Pons (tissue), 1 donor: ENCODE results near the gene ERICH6B.

Experiments
- DNase-seq: peaks from one replicate; pipeline ENCODE4 v3.0.0-alpha.2; 2016; ENCODE audit warnings: low spot score

ERICH6B gene

DNA sequence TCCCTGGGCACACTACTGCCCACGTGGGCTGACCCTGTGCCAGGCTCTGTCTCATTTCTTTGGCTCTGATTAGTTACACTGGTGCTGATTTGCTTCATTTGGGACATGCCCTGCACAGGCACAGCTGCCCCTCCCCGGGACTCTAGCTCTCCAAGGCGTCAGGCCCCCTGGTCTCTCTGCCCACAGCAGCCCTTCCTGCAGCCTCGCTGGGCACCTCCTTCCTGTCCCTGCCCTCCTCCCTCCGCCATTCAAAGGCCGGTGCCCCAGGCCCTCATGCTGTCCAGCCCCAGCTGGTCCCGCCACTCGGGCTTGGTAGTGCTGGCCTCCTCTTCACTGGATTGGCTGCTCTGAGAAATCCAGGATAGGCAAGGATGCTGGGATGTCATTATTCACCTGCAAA, 73.1 kb downstream of the ERICH6B start:
- DNase-seq, result no peak

DNA sequence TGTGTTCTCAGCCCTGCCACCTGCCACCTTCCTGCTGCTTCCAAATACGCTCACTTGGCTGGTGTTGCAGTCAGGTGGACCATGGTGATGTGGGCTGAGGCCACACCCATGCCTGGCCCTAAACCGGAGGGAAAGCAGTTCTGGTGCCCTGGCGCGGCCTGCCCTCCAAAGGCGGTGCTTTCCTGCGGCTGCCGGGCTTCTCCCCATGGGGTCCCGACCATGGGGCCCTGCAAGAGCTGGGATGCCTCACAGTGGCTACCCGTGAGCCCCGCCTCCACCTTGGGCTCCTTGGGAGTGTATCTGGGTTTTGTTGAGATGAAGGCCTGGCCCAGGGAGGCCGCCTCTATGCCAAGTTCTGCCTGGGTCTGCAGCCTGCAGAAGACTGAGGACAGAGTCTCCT, 73.7 kb downstream of the ERICH6B start:
- DNase-seq, result no peak

DNA sequence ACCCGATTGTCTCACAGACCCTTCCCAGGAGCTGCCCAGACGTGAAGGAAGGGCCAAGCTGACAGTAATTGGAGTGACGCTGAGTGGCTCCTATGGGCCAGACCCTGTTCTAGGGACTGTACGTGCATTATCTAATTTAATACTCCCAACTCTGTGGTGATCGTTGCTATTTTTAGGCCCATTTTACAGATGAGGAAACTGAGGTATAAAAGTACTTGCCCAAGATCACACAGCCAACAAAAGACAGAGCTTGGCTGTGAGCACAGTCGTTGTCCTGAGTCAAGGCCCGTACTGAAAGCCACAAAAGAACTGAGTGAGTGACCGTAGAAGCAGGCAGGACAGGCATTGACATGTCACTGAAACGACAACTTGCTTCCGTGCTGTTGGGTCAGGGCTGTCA, 74.7 kb downstream of the ERICH6B start:
- no peak for DNase-seq

DNA sequence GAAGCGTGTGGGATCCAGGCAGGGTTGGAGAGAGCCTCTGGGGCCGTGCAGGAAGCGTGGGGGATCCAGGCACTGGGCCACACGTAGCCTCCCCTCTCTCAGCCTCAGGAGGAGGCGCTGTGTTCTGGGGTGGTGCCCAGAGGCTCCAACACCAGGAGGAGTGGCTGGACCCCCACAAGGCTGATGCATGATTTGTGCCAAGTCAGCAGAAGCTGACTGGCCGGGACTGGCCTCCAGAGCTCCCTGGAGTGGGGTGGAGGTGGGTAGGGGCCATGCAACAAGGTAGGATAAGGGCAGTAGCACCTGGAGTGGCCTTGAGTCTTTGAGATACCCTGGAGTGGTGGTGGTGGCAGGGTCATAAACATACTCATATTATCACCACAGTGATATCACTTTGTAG, 75.3 kb downstream of the ERICH6B start:
- DNase-seq, result no peak

DNA sequence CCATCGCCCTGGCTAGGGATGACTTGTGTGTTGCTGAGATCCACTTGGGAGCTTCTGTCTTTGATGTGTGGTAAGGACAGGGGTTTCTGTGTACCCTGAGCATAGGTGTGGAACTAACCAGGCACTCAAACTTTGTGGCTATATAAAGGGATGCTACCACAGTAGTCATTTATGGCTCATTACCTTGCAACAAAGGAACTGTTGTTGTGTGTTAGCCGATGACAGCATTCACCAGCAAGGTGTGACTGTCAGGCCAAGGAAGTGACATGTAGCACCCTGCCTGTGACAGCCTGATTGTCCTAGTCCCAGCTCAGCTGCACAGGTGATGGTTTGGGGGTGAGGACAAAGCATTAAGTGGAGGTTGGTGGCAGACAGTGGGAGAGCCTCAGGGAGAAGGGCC, 77.2 kb downstream of the ERICH6B start:
- no peak for DNase-seq

DNA sequence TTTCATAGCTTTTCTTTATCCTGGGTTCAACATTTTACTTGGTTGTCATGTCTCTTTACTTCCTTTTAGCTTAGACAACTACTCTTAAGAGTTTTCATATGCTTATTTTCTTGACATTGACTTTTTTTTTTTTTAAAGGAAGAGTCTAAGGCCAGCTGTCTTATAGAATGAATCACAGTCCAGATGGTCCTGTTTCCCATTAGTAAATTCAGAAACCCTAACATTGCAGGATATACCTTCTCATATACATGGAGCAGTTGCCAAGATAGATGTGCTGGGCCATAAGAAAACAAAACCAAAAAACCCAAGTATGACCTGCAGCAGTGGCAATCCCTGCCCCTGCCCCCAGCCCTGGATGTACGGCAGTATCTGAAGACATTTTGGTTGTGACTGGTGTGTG, 78.0 kb downstream of the ERICH6B start:
- no peak for DNase-seq

DNA sequence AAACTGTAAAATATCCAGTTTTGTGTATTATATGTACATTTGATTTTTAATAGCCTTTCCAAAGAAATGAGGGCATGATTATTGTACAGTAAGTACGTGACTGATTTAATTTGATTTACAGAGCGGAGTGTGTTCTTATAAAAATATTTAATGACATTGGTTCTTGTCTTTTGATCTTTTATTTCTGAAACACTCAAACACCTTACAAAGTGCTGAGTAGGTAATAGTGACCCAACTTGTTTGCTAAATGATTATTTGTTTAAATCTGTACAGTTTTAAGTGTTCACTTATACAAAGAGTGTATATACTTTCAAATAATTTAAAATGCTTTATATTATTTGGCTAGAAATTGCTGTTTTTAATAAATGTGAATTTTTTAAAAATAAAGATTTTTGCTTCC, 79.3 kb downstream of the ERICH6B start:
- DNase-seq, result no peak

DNA sequence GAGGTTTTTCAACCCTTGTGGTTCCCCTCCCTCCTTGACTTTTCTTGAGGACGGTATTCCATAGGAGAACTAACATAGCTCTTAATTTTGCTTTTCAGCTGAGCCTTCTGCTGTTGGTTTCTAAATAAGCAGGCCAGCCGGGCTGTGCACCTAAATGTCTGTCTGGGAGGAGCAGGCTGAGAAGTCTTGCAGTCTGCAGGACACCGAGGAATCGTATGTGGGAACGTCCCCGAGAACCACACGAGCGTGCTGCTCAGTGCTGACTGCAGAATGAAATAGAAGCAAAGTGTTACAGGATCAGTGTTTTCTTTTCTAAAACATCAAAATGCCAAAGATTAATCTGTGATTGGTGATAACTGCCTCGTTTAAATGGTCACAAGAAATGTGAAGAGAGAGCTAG, 80.9 kb downstream of the ERICH6B start:
- DNase-seq, result no peak

DNA sequence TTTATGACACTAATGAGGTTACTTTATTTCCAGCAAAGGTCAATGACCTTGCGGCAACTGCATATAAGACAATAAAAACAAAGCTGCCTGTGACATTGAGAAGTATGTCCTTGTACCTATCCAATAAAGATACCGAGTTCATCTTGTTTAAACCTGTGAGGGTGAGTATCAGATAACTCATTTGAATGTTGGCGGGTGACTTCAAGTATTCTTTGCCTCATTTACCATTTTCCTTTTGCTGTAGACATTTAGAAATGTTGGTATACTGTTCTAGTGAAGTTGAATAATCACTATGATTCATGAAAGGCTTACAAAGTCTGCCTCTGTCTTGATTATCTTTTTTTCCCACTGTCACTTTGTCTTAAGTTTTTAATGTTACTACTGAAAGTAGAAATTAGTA, 85.8 kb downstream of the ERICH6B start:
- no peak for DNase-seq

DNA sequence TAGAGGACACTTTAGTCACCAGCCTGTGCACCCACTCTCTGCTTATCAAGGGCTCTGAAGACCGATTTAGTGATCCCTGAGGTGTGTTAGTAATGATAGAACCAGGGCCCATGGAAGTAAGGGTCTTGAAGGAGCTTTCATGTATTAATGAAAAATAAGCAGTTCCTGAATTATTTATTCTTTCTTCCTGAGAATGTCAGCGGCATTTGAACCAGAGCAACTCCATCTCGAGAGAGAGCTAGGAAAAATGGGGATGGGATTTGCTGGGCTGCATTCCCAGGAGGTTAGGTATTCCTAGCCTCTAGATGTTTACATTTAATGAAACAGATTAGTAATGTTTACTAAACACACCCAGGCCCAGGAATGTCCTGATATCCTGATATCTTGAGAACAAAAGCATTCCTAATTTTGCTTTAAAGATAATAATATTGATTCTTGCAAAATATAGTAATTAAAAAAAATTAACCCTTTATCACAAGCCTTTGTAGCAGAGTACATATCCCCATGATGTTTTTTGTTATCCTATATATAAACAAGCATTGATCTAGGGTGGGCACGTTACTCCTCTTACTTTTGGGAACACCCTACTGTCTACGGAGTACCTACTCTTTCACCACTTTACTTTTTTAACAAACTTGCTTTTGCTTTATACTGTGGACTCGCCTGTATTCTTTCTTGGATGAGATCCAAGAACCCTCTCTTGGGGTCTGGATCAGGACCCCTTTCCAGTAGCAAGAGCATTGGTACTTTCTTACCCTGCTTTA, 87.7 kb downstream of the ERICH6B start:
- DNase-seq, result no peak

DNA sequence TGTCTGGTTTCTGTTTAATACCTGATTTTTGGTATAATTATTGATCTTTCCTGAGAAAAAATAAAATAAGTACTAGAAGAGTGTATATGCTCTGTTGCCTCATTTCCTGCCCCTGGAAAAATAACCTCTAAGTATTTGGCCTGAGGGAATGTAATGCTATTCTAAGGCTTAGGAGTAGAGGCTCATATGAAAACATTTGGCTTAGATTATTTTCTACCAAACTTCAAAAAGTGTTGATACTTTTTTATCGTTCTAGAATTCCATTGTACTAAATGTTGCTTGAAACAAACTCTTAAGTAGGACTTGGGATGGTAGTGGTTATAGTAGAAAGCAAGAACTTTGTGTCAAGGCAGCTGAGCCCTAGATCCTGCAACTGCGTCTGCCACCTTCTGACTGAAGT, 93.0 kb downstream of the ERICH6B start:
- DNase-seq, result no peak

DNA sequence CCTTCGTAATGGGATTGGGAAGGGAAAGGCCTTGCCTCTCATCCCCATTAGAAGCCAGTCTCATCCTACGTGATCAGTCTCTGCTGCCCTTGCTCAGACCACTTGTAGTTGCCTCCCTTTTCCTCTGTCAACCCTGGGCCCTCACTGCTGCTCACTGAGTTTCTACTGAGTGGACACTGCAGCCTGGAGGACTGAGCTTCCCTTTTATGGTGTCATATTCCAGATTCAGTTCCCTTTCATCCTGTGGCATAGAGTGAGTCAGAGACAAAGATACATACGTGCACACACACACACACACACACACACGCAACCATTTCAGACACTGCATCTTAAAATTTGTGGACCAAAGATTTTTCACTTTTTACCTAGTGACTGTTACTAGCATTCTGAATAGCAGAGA, 94.2 kb downstream of the ERICH6B start:
- peak; percentile 37 for DNase-seq

DNA sequence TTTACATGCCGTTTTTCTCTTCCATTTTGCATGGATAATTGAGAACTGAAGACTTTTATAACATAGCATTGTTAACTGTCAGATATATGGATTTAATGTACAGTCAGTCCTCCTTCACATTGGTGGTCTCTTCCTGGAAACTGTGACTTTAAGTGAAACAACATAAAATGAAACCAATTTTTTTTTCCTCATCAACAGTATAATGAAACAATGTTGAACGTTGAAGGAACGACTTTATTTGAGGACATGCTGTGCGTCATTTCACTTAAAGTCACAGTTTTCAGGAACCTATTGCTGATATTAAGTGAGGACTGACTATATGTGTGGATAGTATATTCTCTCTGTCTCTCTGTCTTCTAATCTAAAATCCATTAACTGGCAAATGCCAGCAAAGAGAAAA, 96.0 kb downstream of the ERICH6B start:
- DNase-seq, result no peak

DNA sequence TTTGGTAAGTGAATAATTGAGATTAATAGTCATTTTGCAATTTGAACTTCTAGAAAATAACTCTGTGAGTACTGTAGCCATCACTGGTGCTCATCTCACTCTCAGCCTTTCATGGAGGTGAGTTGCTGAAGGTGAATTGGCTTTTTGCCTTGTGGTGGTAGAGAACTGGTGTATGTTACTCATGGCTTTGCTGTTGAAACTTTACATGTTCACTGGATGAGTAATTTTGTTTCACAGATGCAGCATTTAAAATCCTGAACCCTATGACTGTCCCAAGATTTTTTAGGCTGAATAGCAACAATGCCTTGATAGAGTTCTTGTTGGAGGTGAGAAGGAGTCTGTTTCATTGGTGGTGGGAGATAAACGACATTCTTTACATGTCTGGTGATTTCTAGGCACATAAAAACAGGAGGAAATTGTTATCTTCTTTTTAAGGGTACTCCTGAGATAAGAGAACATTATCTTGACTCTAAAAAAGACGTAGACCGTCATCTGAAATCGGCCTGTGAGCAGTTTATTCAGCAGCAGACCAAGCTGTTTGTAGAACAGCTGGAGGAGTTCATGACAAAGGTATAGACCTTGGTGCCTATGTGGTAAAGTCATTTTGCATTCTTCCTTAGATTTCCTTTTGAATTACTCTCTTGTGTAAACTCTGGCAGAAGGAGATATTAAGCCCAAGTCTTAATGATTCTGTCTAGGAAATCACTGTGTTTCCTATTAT, 96.9 kb downstream of the ERICH6B start:
- DNase-seq, result no peak

DNA sequence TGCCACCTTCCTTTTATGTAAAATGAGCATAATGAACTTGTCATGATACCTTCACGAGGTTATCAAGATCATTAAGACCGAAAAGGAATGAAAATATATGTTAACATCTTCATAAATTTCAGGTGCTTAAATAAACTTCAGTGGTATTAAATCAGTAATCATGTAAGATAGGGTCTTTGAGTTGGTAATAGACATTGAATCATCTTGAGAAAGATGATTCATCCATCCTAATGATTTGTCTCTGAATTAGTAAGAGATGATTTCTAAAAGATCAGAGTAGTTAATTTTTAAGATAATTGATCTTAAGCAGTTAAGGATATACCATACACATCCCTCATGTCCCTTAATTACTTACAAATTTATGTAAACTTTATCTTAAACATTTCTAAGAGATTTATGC, 98.8 kb downstream of the ERICH6B start:
- DNase-seq, result no peak

DNA sequence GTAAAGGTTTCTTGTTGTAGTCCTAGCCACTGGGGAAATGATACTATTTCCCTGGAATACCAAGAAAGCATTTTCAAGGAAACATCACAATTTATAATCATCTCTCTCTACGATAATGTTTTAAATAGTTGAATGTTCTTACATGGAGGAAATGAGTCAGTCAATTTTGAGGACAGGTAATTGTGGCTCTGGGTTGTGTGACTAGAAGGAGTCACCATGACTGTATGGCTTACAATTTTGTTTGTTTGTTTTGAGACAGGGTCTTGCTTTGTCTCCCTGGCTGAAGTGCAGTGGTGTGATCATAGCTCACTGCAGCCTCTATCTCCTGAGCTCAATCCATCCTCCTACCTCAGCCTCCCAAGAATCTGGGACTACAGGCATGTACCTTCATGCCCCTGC, 103.4 kb downstream of the ERICH6B start:
- no peak for DNase-seq

DNA sequence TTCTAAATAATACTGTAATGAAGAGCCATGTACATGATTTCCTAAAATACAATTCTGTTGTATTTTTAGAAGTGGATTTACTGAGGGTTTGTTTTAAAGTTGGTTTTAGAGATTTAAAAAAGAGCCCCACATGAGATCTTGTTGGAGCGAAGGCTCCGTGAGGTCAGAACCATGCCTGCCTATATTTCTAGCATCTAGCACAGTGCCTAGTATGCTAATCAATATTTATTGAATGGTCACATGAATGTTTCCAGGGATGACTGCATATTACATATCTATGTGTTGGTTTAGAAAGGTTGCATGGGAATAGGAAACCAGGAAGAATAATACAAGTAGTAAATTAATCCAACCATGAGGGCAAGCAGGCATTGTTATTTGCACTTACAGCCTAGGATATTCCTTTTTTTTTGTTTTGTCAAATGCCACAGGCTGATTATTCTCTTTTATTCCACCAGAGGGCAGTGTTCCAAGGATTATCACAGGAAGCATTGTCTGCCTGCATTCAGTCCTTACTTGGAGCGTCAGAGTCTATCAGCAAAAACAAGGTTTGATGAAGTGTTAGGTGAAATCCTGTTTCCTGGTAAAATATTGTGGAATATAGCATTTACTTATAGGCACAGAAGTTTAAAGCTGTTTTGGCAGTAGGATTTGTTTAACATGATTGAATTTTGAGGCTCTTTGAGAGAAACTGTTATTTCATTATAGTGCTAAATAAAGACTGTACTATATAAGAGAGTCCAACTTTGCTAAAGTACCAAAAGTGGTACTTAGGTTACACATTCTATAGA, 104.0 kb downstream of the ERICH6B start:
- peak; percentile 83 for DNase-seq

DNA sequence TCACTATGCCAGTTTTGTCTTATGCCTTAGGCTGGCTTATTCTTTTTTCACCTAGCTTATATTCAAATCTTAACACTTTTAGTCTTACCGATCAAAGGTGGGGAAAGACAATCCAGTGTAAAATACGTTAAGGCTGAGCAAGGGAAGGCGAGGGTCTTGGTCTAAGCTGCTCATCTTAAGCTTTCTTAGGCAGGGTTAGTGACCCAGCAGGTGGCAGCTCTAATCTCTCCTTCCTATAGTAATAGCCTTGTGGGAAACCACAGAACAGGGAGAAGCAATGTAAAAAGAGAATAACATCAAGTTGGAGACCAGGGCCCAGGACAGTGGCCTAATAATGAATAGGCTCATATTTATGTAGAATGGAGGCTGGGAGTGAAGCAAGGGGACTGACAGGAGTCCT, 104.9 kb downstream of the ERICH6B start:
- DNase-seq, result no peak

DNA sequence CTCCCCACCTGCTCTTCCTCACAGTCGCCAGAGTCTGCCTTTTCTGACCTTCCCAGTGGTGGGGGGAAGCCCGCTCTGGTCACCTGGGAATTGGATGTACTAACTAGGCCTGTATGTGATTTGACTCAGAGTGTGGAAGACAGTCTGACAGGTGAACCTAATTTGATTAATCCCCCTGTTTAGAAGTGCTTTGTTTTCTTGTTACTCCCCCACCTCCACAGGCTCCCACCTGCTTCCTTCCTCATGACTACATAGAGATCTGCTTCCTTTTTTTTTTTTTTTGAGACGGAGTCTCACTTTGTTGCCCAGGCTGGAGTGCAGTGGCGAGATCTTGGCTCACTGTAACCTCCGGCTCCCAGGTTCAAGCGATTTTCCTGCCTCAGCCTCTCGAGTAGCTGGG, 106.8 kb downstream of the ERICH6B start:
- DNase-seq, result no peak

DNA sequence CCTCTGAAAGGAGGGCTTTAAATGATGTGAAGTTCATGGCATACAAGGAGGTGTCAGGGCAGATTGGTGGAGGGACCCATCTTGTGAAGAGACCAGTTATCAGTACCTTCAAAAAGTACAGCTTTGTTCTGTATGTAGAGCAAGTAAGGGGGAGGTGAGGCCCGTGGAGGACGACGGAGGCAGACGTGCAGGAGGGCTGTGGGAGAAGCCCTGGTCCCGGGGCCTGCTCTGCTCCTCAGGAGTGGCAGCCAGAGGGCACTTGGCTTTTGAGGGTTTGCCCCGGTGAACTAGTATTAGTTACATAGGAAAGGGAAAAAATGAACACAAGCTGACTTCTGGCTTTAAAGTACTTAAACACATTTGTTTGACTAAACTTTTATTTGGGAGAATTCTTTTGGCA, 108.7 kb downstream of the ERICH6B start:
- DNase-seq, result no peak

DNA sequence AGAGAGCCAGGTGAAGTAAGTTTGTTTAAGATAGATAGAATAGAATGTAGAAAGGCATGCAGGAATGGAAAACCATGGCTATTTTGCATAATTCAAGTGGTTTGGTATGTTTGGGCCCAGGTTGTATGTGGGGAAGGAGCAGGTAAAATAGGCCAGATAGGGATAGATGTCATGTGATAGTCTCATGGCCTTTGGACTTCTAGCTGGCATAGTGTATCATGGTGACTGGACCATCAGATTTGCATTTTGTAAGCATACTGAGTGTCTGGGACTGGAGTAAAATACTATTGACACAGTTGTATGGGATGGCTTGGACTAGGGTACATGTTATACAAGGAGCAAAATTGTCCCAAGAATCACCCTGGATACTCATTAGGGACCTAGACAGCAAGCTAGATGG, 111.9 kb downstream of the ERICH6B start:
- no peak for DNase-seq

DNA sequence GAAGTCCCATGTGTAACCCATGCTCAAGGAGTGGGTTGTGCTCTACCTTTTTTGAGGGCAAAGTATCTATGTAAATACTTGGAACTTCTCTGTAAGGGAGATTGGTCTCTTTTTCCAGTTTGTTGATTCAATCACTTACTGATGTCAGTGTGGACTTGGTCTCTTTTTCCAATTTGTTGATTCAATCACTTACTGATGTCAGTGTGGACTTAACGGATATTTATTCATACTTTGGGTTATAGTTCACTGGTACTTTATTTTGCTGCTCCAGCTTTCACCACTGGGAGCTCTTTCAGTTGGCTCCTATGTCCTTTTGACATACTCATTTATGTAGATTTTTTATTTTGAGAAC, 114.4 kb downstream of the ERICH6B start:
- DNase-seq, result no peak

DNA sequence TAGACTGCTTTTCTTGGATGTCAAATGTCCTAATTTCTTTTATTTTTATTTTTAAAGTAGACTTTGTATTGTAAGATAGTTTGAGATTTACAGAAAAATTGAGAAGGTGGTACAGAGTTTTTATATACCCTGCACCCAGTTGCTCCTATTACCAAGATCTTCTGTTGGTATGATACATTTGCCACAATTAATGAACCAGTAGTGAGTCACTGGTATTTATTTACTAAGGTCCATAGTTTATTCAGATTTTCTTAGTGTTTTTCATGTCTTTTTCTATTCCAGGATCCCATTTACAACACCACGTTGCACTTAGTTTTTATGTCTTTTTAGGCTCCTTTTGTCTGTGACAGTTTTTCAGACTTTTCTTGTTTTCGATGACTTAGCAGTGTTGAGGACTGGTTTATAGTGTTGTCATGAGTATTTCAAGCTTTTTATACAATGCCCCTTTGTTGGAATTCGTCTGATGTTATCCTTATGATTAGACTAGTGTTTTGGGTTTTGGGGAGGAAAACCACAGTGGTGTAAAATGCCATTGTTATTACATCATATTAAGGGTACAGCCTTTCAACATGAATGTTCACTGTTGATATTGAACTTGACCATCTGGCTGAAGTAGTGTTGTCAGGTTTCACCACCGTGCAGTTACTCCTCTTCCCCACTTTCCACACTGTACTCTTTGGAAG, 114.9 kb downstream of the ERICH6B start:
- DNase-seq, result peak; percentile 60
